ENCODE results near the gene MCU.
A peak's percentile ranks its signal among the peaks of the same experiment; 100 is the strongest.
"Not testable (repeated sequence)": the region's sequence is repeated elsewhere in the genome, so short reads cannot be mapped to it uniquely, and the experiment has no call there.

The MCU gene

GRCh38 chr10:72771195-72771594 is 79.3 kb downstream of the MCU start:
- H3K9me3 ChIP-seq (ENCODE audit: control extremely low read depth in 1 of 5, control insufficient read depth in 4 of 5, insufficient read depth in 2 of 5, low read depth in 1 of 5, low read length in 4 of 5), result peaks cover 5 to 54% (median 6%) of the 10 kb centered on the region in 5 experiments
- POLR2A ChIA-PET; CTCF ChIA-PET; H3K4me3 ChIP-seq (ENCODE audit: control insufficient read depth in 1 of 7, extremely low read depth in 1 of 7, insufficient read depth in 4 of 7, low read depth in 2 of 7, low read length in 6 of 7); H3K27me3 ChIP-seq (replicated peaks in 2 of 5; ENCODE audit: control insufficient read depth in 4 of 5, insufficient read depth in 5 of 5, low read length in 4 of 5); H3K36me3 ChIP-seq (ENCODE audit: control insufficient read depth in 4 of 4, insufficient read depth in 4 of 4, low read length in 3 of 4); H3K4me1 ChIP-seq (ENCODE audit: control extremely low read depth in 1 of 4, control insufficient read depth in 4 of 4, insufficient read depth in 4 of 4, low read length in 3 of 4); H3K27ac ChIP-seq (ENCODE audit: insufficient read depth in 1 of 2, low read depth in 1 of 2, low read length in 2 of 2, poor library complexity in 1 of 2, severe bottlenecking in 2 of 2): not testable (repeated sequence)
- peak in 2 of 3 donors; percentile 27 to 30 for DNase-seq

- no peak overlapping the region for H3K4me3 ChIP-seq (ENCODE audit: control insufficient read depth in 1 of 7, extremely low read depth in 1 of 7, insufficient read depth in 4 of 7, low read depth in 2 of 7, low read length in 6 of 7)
- H3K27me3 ChIP-seq (replicated peaks in 2 of 5; ENCODE audit: control insufficient read depth in 4 of 5, insufficient read depth in 5 of 5, low read length in 4 of 5), result no peaks in the 10 kb centered on the region
- ChIA-PET CTCF (no interaction called here), POLR2A (no interaction called here)
- 100% methylated on average over 1 of the region's 1 CpG for WGBS (ENCODE audit: insufficient coverage)
- DNase-seq, result no peak
- H3K36me3 ChIP-seq (ENCODE audit: control insufficient read depth in 4 of 4, insufficient read depth in 4 of 4, low read length in 3 of 4), result peaks cover 0 to 3% (median 1%) of the 10 kb centered on the region in 4 experiments
- peaks cover 5 to 55% (median 6%) of the 10 kb centered on the region in 5 experiments for H3K9me3 ChIP-seq (ENCODE audit: control extremely low read depth in 1 of 5, control insufficient read depth in 4 of 5, insufficient read depth in 2 of 5, low read depth in 1 of 5, low read length in 4 of 5)
- no peak overlapping the region for H3K27ac ChIP-seq (ENCODE audit: insufficient read depth in 1 of 2, low read depth in 1 of 2, low read length in 2 of 2, poor library complexity in 1 of 2, severe bottlenecking in 2 of 2)
- no peaks in the 10 kb centered on the region for H3K4me1 ChIP-seq (ENCODE audit: control extremely low read depth in 1 of 4, control insufficient read depth in 4 of 4, insufficient read depth in 4 of 4, low read length in 3 of 4)
Observed at GRCh38 chr10:72772031-72772430, 80.1 kb downstream of the MCU start.

- Histone ChIP-seq H3K27me3 (replicated peaks in 2 of 5; ENCODE audit: control insufficient read depth in 4 of 5, insufficient read depth in 5 of 5, low read length in 4 of 5) (no peaks in the 10 kb centered on the region), H3K9me3 (ENCODE audit: control extremely low read depth in 1 of 5, control insufficient read depth in 4 of 5, insufficient read depth in 2 of 5, low read depth in 1 of 5, low read length in 4 of 5) (peaks cover 0 to 18% (median 3%) of the 10 kb centered on the region in 5 experiments), H3K4me3 (ENCODE audit: control insufficient read depth in 1 of 7, extremely low read depth in 1 of 7, insufficient read depth in 4 of 7, low read depth in 2 of 7, low read length in 6 of 7) (no peak overlapping the region), H3K36me3 (ENCODE audit: control insufficient read depth in 4 of 4, insufficient read depth in 4 of 4, low read length in 3 of 4) (no peaks in the 10 kb centered on the region), H3K4me1 (ENCODE audit: control extremely low read depth in 1 of 4, control insufficient read depth in 4 of 4, insufficient read depth in 4 of 4, low read length in 3 of 4) (no peaks in the 10 kb centered on the region), H3K27ac (ENCODE audit: insufficient read depth in 1 of 2, low read depth in 1 of 2, low read length in 2 of 2, poor library complexity in 1 of 2, severe bottlenecking in 2 of 2) (no peak overlapping the region)
- ChIA-PET POLR2A (interaction anchor here (0.8 kb wide), 1 partner anchor 8 kb away, joined by 3 read pairs; no protein-coding TSS in a partner anchor), CTCF (no interaction called here)
- no peak for DNase-seq
- no CpG with 5 or more reads among the region's 2 CpGs for WGBS (ENCODE audit: insufficient coverage)
Observed at GRCh38 chr10:72779874-72780273, 87.9 kb downstream of the MCU start.

- peaks cover 0 to 3% (median 0%) of the 10 kb centered on the region in 4 experiments for H3K4me1 ChIP-seq (ENCODE audit: control extremely low read depth in 1 of 4, control insufficient read depth in 4 of 4, insufficient read depth in 4 of 4, low read length in 3 of 4)
- ChIA-PET POLR2A (no interaction called here), CTCF (no interaction called here)
- no peaks in the 10 kb centered on the region for H3K27me3 ChIP-seq (replicated peaks in 2 of 5; ENCODE audit: control insufficient read depth in 4 of 5, insufficient read depth in 5 of 5, low read length in 4 of 5)
- H3K9me3 ChIP-seq (ENCODE audit: control extremely low read depth in 1 of 5, control insufficient read depth in 4 of 5, insufficient read depth in 2 of 5, low read depth in 1 of 5, low read length in 4 of 5), result peaks cover 0 to 3% (median 0%) of the 10 kb centered on the region in 5 experiments
- no peaks in the 10 kb centered on the region for H3K36me3 ChIP-seq (ENCODE audit: control insufficient read depth in 4 of 4, insufficient read depth in 4 of 4, low read length in 3 of 4)
- H3K27ac ChIP-seq (ENCODE audit: insufficient read depth in 1 of 2, low read depth in 1 of 2, low read length in 2 of 2, poor library complexity in 1 of 2, severe bottlenecking in 2 of 2), result no peak overlapping the region
- no peak overlapping the region for H3K4me3 ChIP-seq (ENCODE audit: control insufficient read depth in 1 of 7, extremely low read depth in 1 of 7, insufficient read depth in 4 of 7, low read depth in 2 of 7, low read length in 6 of 7)
- no peak for DNase-seq
- 97% methylated on average over 3 of the region's 5 CpGs for WGBS (ENCODE audit: insufficient coverage)
Observed at GRCh38 chr10:72782649-72783330, 90.8 kb downstream of the MCU start.

GRCh38 chr10:72783410-72783833 is 91.5 kb downstream of the MCU start:
- no peak overlapping the region for H3K4me3 ChIP-seq (ENCODE audit: control insufficient read depth in 1 of 7, extremely low read depth in 1 of 7, insufficient read depth in 4 of 7, low read depth in 2 of 7, low read length in 6 of 7)
- no peak for DNase-seq
- peaks cover 0 to 3% (median 0%) of the 10 kb centered on the region in 4 experiments for H3K4me1 ChIP-seq (ENCODE audit: control extremely low read depth in 1 of 4, control insufficient read depth in 4 of 4, insufficient read depth in 4 of 4, low read length in 3 of 4)
- no peak overlapping the region for H3K27ac ChIP-seq (ENCODE audit: insufficient read depth in 1 of 2, low read depth in 1 of 2, low read length in 2 of 2, poor library complexity in 1 of 2, severe bottlenecking in 2 of 2)
- H3K9me3 ChIP-seq (ENCODE audit: control extremely low read depth in 1 of 5, control insufficient read depth in 4 of 5, insufficient read depth in 2 of 5, low read depth in 1 of 5, low read length in 4 of 5), result peaks cover 0 to 3% (median 0%) of the 10 kb centered on the region in 5 experiments
- CTCF ChIA-PET, result interaction anchor here (1.6 kb wide), 1 partner anchor 14 kb away, joined by 3 read pairs; no protein-coding TSS in a partner anchor
- 80% methylated on average over 1 of the region's 1 CpG for WGBS (ENCODE audit: insufficient coverage)
- H3K27me3 ChIP-seq (replicated peaks in 2 of 5; ENCODE audit: control insufficient read depth in 4 of 5, insufficient read depth in 5 of 5, low read length in 4 of 5), result no peaks in the 10 kb centered on the region
- POLR2A ChIA-PET, result no interaction called here
- no peaks in the 10 kb centered on the region for H3K36me3 ChIP-seq (ENCODE audit: control insufficient read depth in 4 of 4, insufficient read depth in 4 of 4, low read length in 3 of 4)

GRCh38 chr10:72784551-72785351 is 92.8 kb downstream of the MCU start:
- CTCF ChIA-PET, result interaction anchor here (0.5 to 1.6 kb wide), 3 partner anchors 13 to 660 kb away, joined by 3 to 5 read pairs (median 3); no protein-coding TSS in a partner anchor
- Histone ChIP-seq H3K27me3 (replicated peaks in 2 of 5; ENCODE audit: control insufficient read depth in 4 of 5, insufficient read depth in 5 of 5, low read length in 4 of 5) (no peaks in the 10 kb centered on the region), H3K9me3 (ENCODE audit: control extremely low read depth in 1 of 5, control insufficient read depth in 4 of 5, insufficient read depth in 2 of 5, low read depth in 1 of 5, low read length in 4 of 5) (no peaks in the 10 kb centered on the region), H3K4me1 (ENCODE audit: control extremely low read depth in 1 of 4, control insufficient read depth in 4 of 4, insufficient read depth in 4 of 4, low read length in 3 of 4) (peaks cover 0 to 3% (median 0%) of the 10 kb centered on the region in 4 experiments), H3K27ac (ENCODE audit: insufficient read depth in 1 of 2, low read depth in 1 of 2, low read length in 2 of 2, poor library complexity in 1 of 2, severe bottlenecking in 2 of 2) (no peak overlapping the region), H3K36me3 (ENCODE audit: control insufficient read depth in 4 of 4, insufficient read depth in 4 of 4, low read length in 3 of 4) (no peaks in the 10 kb centered on the region), H3K4me3 (ENCODE audit: control insufficient read depth in 1 of 7, extremely low read depth in 1 of 7, insufficient read depth in 4 of 7, low read depth in 2 of 7, low read length in 6 of 7) (no peak overlapping the region)
- WGBS (ENCODE audit: insufficient coverage), result 98% methylated on average over 4 of the region's 7 CpGs
- POLR2A ChIA-PET, result interaction anchor here (0.5 to 0.6 kb wide), 2 partner anchors 79 to 99 kb away, joined by 3 to 5 read pairs; no protein-coding TSS in a partner anchor
- no peak for DNase-seq

GRCh38 chr10:72785409-72785808 is 93.5 kb downstream of the MCU start:
- Histone ChIP-seq H3K27me3 (replicated peaks in 2 of 5; ENCODE audit: control insufficient read depth in 4 of 5, insufficient read depth in 5 of 5, low read length in 4 of 5) (no peaks in the 10 kb centered on the region), H3K27ac (ENCODE audit: insufficient read depth in 1 of 2, low read depth in 1 of 2, low read length in 2 of 2, poor library complexity in 1 of 2, severe bottlenecking in 2 of 2) (no peak overlapping the region), H3K4me3 (ENCODE audit: control insufficient read depth in 1 of 7, extremely low read depth in 1 of 7, insufficient read depth in 4 of 7, low read depth in 2 of 7, low read length in 6 of 7) (no peak overlapping the region), H3K36me3 (ENCODE audit: control insufficient read depth in 4 of 4, insufficient read depth in 4 of 4, low read length in 3 of 4) (no peaks in the 10 kb centered on the region), H3K9me3 (ENCODE audit: control extremely low read depth in 1 of 5, control insufficient read depth in 4 of 5, insufficient read depth in 2 of 5, low read depth in 1 of 5, low read length in 4 of 5) (no peaks in the 10 kb centered on the region), H3K4me1 (ENCODE audit: control extremely low read depth in 1 of 4, control insufficient read depth in 4 of 4, insufficient read depth in 4 of 4, low read length in 3 of 4) (peaks cover 0 to 3% (median 0%) of the 10 kb centered on the region in 4 experiments)
- POLR2A ChIA-PET, result no interaction called here
- no peak for DNase-seq
- CTCF ChIA-PET, result interaction anchor here (0.5 kb wide), 1 partner anchor 74 kb away, joined by 5 read pairs; no protein-coding TSS in a partner anchor
- 100% methylated on average over 2 of the region's 2 CpGs for WGBS (ENCODE audit: insufficient coverage)

Measured in common myeloid progenitor, CD34-positive (primary cell).